Left ventricle myocardium inferior (tissue), 1 donor: ENCODE measurements around the gene MMP25. TPM values are rescaled to one million over a fixed set of nuclear protein-coding genes. Genes with fewer than 3 reads are reported as not detected.

Source experiments
- DNase-seq: peaks from one replicate; pipeline ENCODE4 v3.0.0-alpha.2; 2020
- H3K27ac ChIP-seq: fragments of 200-600 bp; replicated peaks from 2 replicates; pipeline ENCODE4 v1.8.0; 2021
- H3K27me3 ChIP-seq: fragments of 200-600 bp; 2 replicates; pipeline ENCODE4 v1.8.0; 2021; ENCODE audit warnings: low read depth
- H3K36me3 ChIP-seq: fragments of 200-600 bp; 2 replicates; pipeline ENCODE4 v1.8.0; 2021
- H3K4me1 ChIP-seq: fragments of 200-600 bp; 2 replicates; pipeline ENCODE4 v1.8.0; 2021
- H3K4me3 ChIP-seq: fragments of 200-600 bp; 2 replicates; pipeline ENCODE4 v1.8.0; 2021; ENCODE audit warnings: mild to moderate bottlenecking, moderate library complexity
- H3K9me3 ChIP-seq: fragments of 200-600 bp; replicated peaks from 2 replicates; pipeline ENCODE4 v1.8.0; 2021
- intact Hi-C: fragments of 100-400 bp; cut with micrococcal nuclease; formaldehyde crosslinking; loops from one replicate; pipeline ENCODE4 v1.11.0; 2022
- total RNA-seq: library from RNA; stranded (reverse); fragmentation: NEBNext Ultra II Directional; extraction: Animal tissue kit (Norgen Biotek cat#: 25700); gene quantifications from one replicate; pipeline ENCODE4 v1.2.1, GENCODE V29; 2021
- TF ChIP-seq, protein P1 (sequence below): fragments of 200-600 bp; IDR thresholded peaks from 2 replicates; pipeline ENCODE4 v1.8.0; 2021; ENCODE audit warnings: antibody characterized with exemption, mild to moderate bottlenecking, borderline replicate concordance
- donor health status: DM: no; HTN: yes; CAD: no; lungs with severe emphysema.

The MMP25 gene
- total RNA-seq, 1 donor from 2014 or later, result 1.2 TPM

- intact Hi-C loops, result loop anchor here (10.0 kb wide), 1 partner anchor 68 kb away; no protein-coding TSS in a partner anchor
- Histone ChIP-seq H3K4me3 (no peak overlapping the region), H3K36me3 (no peaks in the 10 kb centered on the region), H3K9me3 (no peaks in the 10 kb centered on the region), H3K4me1 (peaks cover 32% of the 10 kb centered on the region), H3K27ac (no peak overlapping the region), H3K27me3 (no peaks in the 10 kb centered on the region)
- TF ChIP-seq, protein P1, sequence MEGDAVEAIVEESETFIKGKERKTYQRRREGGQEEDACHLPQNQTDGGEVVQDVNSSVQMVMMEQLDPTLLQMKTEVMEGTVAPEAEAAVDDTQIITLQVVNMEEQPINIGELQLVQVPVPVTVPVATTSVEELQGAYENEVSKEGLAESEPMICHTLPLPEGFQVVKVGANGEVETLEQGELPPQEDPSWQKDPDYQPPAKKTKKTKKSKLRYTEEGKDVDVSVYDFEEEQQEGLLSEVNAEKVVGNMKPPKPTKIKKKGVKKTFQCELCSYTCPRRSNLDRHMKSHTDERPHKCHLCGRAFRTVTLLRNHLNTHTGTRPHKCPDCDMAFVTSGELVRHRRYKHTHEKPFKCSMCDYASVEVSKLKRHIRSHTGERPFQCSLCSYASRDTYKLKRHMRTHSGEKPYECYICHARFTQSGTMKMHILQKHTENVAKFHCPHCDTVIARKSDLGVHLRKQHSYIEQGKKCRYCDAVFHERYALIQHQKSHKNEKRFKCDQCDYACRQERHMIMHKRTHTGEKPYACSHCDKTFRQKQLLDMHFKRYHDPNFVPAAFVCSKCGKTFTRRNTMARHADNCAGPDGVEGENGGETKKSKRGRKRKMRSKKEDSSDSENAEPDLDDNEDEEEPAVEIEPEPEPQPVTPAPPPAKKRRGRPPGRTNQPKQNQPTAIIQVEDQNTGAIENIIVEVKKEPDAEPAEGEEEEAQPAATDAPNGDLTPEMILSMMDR, result no peak
- DNase-seq, result no peak
These were observed 10.2 kb downstream of the MMP25 start for GRCh38 chr16:3056336-3057180.

- Histone ChIP-seq H3K27me3 (no peaks in the 10 kb centered on the region), H3K4me1 (peaks cover 32% of the 10 kb centered on the region), H3K9me3 (no peaks in the 10 kb centered on the region), H3K27ac (no peak overlapping the region), H3K4me3 (peak overlapping the region; percentile 98), H3K36me3 (no peaks in the 10 kb centered on the region)
- intact Hi-C loops, result loop anchor here (10.0 kb wide), 1 partner anchor 67 kb away; no protein-coding TSS in a partner anchor
- no peak for DNase-seq
- TF ChIP-seq, protein P1, result no peak
These were observed 11.1 kb downstream of the MMP25 start for GRCh38 chr16:3057181-3058138.

GRCh38 chr16:3058139-3059030 lies 12.0 kb downstream of the MMP25 start:
- Histone ChIP-seq H3K27me3 (no peaks in the 10 kb centered on the region), H3K4me3 (peak overlapping the region; percentile 98), H3K9me3 (no peaks in the 10 kb centered on the region), H3K27ac (peak overlapping the region; percentile 90), H3K36me3 (no peaks in the 10 kb centered on the region), H3K4me1 (peaks cover 32% of the 10 kb centered on the region)
- intact Hi-C loops, result loop anchor here (10.0 kb wide), 1 partner anchor 66 kb away; no protein-coding TSS in a partner anchor
- TF ChIP-seq, protein P1, result no peak
- DNase-seq, result peak; percentile 44

- H3K4me3 ChIP-seq, result peak overlapping the region; percentile 98
- no peaks in the 10 kb centered on the region for H3K36me3 ChIP-seq
- H3K4me1 ChIP-seq, result peaks cover 33% of the 10 kb centered on the region
- TF ChIP-seq, protein P1, result peak; percentile 93
- H3K27ac ChIP-seq, result peak overlapping the region; percentile 90
- H3K9me3 ChIP-seq, result no peaks in the 10 kb centered on the region
- DNase-seq, result peak; percentile 90
- H3K27me3 ChIP-seq, result no peaks in the 10 kb centered on the region
- intact Hi-C loops, result loop anchor here (10.0 kb wide), 1 partner anchor 66 kb away; no protein-coding TSS in a partner anchor
These were observed 12.8 kb downstream of the MMP25 start for GRCh38 chr16:3059041-3059722.
